Stimulated activated CD4-positive, alpha-beta T cell treated with anti-CD3 and anti-CD28 coated beads, Interleukin-4, amount 100 ng/mL, for 24 hours (primary cell): ENCODE data around the gene LSAMP.

Experiments
- DNase-seq: peaks from one replicate; pipeline ENCODE4 v3.0.0-alpha.2; 2020

The LSAMP gene

DNA sequence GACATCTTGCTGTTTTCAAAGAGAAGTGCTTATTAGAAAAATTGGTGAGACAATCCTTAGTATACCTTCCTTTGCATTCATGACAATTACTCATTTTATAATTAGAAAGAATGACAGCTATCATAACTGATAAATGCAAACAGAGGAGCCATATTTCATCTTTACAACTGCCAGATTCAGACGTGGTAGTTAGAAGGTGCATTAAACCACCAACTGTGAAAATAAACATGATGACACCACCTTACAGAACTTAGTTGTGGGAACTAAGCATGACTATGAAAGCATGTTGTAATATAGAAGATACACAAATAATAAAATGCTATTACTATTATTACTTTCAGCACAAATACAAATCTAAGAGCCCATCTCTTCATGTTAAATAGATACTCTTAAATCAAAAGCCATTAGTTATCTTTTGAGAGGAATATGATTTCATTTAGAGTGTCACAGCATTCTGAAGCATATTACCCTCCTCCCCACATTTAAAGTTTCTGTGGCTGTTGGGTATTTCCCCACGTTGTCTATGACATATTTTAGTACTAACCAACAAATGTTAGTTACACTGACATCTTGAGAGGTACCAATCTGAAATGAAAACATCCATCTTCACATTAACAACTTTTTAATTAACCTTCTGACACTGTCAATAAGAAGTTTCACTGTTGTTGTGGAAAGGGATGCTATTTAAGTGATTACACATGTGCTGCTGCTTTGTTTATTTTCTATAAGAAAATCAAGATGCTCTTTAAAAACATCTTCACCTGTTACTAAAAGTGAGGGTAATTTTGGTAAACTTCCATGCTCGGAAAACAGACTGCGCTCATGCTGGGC is 163.8 kb downstream of the LSAMP start:
- no peak for DNase-seq

- no peak for DNase-seq
These were observed 165.1 kb downstream of the LSAMP start for GRCh38 chr3:116280130-116280740.

DNA sequence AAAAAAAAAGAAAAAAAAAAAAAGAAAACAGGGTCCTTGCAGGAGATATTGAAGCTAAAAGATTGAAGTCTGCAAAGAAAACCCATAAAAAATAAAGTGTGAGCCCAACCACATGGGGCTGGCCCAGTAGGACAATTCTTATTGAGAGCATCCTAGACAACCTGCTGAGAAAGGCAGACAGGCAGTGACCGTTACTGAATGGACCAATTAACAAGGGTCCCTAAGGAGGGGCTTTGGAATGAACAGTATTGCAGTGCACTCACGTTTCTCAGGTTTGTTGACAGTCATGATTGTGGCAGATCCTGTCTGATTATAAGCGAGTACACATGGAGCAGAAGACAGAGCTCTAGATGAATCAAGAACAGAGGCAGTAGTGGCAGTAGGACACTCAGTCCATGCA is 168.6 kb downstream of the LSAMP start:
- no peak for DNase-seq

DNA sequence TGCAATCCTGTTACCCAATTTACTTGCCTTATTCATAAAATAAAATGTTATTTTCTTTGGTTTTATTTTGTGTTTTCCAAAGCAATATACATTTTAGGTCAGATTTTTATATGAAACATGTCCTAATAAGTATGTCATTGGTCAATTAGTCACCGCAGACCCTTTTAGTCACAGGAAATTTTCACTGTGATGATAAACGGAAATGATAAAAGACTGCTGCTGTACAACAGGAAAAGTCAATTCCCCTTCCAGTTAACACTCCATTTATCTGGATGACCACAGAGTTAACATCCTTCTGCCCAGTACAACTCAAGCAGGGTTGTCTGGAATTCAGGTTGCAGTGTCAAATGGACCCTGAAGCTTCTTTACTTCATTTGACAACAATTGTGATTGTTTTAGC is 175.2 kb downstream of the LSAMP start:
- DNase-seq = no peak

- no peak for DNase-seq
These were observed 178.2 kb downstream of the LSAMP start for GRCh38 chr3:116267116-116267515.

GRCh38 chr3:116265976-116266584 is 179.2 kb downstream of the LSAMP start:
- DNase-seq = no peak

GRCh38 chr3:116265320-116265695 is 180.0 kb downstream of the LSAMP start:
- no peak for DNase-seq

DNA sequence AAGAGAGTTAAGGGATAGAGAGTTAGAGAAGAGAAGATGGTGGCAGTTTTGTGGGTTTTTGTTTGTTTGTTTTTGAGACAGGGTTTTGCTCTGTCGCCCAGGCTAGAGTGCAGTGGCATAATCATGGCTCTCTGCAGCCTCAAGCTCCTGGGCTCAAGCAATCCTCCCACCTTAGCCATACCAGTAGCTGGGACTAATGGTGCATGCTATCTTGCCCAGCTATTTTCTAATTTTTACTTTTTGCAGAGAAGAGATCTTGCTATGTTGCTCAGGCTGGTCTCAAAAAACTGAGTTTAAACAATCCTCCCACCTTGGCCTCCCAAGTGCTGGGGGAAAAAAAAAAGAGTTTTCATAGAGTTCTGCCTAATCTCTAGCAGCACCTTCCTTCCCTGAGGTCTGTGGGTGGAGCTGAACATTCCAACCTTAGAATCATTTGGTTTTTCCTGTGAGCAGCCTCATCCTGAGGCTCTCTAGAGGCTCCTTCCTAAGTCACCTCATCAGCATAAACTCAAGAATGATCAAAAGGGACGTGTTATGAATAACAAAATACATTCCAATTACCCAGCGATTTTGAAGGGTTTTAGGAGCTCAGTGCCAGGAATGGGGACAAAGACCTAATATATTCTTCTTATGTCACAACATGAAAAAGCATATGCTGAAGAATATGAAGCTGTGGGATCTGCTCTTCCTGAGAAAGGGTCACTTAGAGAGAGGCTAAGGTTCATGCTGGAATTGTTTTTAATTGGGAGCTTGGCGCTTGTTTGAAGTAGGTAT is 180.6 kb downstream of the LSAMP start:
- no peak for DNase-seq

GRCh38 chr3:116263842-116264545 is 181.3 kb downstream of the LSAMP start:
- no peak for DNase-seq

DNA sequence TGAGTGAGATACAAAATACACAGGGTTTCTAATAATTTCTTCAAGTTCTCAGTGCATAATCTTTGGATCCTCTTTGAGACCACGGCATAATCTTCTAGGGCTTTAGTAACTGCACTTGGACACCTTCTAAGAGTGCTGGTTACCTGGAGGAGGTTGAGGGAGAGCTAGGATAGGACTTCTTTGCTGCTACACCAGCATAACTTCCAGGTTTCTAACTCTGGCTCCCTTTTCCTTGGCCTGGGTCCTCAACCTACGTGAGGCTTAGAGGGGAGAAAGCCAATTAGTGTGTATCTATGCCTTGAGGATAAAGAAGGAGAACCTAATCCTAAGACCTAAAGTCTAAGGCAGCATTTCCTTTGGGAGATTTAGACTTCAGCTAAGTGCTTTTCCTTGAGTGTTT is 184.8 kb downstream of the LSAMP start:
- no peak for DNase-seq

DNA sequence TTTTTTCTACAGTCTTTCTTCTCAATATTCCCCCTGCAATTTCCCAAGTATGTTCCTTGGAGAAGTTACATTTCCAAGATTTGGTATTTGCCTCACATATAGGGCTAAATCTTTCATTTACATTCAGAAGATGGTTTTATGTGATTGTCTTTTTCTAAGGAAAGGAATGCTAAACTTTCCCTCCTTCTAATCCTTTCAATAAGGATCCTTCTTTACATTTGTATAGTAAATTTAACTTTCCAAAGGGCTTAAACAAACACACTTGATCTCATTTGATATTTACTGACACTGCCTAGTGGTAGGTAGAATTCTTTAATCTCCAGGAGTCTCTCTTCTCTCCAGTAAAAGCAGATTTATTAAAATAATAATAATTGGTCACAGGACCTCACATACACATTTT is 185.3 kb downstream of the LSAMP start:
- no peak for DNase-seq

DNA sequence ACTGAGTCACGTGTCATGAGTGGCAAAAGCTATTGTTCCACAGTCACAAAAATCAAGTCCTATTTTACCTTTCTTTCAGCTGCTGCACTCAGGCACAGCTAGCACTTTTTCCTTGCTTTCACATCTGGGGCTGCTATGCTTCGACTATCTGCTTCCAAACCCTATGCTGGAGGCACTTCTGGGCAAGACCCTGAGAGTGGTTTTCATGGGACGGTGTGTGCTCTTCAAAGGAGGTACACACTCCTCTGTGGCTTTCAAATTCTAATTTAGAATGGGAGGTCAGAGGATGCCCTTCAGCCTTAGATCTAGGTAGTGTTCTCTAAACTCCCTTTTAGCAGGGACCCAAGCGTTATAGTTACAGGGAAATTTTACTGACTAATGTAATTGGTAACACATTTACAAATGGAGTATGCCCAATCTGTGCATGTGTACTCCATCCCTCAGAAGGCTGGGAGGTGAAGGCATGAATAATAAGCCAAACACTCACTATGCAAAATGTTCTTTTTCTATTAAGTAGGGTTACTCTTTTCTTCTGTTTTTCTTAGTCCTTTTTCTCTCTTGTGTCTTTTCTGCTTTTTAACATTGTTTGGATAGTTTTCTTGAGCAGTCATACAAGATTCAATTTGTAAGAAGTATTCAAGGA is 188.3 kb downstream of the LSAMP start:
- no peak for DNase-seq

GRCh38 chr3:116254541-116254940 is 190.7 kb downstream of the LSAMP start:
- DNase-seq = no peak

DNA sequence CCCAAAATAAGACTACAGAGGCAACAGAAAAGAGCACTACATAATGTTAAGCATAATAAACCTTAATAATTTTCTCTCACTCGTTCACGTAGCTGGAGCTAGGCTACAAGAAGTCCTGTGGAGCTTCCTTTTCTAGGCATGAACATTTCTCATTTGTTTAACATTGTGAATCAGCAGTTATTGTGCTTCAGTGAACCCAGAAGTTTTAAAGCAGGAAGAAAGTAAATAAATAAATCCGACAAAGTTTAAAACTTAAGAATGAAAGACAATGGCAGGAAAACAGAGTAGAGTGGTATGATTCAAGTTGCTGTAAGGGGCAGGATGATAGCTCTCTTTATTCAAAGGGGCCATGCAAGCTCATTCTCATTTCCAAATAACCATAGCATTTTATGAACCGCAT is 191.8 kb downstream of the LSAMP start:
- no peak for DNase-seq

GRCh38 chr3:116247605-116248004 is 197.7 kb downstream of the LSAMP start:
- no peak for DNase-seq

- DNase-seq = no peak
These were observed 198.8 kb downstream of the LSAMP start for GRCh38 chr3:116246406-116246980.

DNA sequence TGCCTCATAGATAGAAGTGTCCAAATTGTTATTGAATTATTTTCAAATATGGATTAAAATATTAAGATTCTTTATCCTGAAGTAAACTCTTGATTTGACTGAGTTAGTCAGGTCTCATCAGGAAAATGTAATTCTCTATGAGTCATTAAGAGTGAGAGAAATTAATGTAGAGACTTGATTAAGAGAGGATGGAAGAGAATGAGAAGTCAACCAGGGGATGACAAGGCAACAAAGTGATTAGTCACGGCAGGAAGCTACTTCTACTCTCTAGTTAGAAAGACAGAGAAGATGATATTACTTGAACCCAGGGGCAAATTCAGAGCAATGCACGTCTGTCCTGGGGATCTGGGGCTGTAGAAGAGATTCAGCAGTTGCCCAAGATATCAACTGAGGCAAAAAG is 202.5 kb downstream of the LSAMP start:
- DNase-seq = no peak

- DNase-seq = no peak
These were observed 203.6 kb downstream of the LSAMP start for GRCh38 chr3:116241677-116242076.

DNA sequence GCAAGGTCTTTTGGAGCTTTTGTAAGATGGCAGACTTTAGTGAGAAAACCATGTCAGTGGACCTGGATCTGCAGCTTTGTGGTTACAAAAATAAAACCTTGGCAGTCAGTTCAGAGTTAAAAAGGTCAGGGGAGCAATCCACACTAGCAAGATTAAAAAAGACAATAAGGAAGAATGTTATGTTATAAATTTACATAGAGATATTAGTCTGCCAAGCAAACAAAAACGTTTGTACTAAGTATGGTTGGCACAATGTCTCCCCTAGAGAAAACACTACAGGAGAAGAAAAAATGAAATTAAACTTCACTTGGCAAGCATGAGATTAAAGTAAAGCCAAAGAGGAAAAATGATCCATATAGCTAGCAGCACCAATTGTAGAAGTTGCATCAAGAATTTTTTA is 205.0 kb downstream of the LSAMP start:
- no peak for DNase-seq

GRCh38 chr3:116238846-116239565 is 206.3 kb downstream of the LSAMP start:
- DNase-seq = no peak

DNA sequence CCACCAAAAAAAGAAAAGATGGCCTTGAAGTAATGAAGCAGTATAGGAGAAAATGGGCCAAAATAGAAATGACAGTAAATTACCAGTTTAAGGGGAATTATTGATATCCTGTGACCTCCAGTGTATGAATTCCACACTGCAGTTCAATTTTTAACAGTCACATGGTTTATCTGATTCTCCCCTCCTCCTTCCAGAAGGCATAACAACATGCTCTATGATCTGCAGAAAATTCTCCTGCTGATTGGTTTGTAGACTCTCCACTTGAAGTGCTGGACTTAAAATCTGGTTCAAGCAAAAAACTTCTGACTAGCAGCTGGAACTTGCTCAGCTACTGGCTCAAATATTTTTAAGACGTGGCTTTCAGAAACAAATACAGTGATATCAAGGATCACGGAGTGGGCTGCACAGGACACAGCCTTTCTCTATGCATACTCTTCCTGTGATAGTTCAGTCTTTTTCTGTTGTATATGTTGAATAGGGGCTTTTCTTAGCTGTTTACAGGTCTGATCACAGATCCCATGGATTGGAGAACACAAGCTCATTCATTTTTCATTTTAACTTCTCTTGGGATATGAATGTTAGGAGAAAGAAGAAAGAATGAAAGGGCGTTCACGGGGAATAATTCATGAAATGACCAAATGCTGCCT is 211.5 kb downstream of the LSAMP start:
- DNase-seq = no peak
